BLaER1 (cell line): ENCODE data around the gene MOXD1.

ENCODE experiments used
- H3K27ac ChIP-seq: shearing (Covaris generic); formaldehyde crosslinking; 2 replicates; pipeline ENCODE4 v1.8.1; 2022
- H3K27me3 ChIP-seq: shearing (Covaris generic); formaldehyde crosslinking; 2 replicates; pipeline ENCODE4 v1.8.1; 2022
- H3K36me3 ChIP-seq: shearing (Covaris generic); formaldehyde crosslinking; 2 replicates; pipeline ENCODE4 v1.8.1; 2022
- H3K4me1 ChIP-seq: shearing (Covaris generic); formaldehyde crosslinking; 2 replicates; pipeline ENCODE4 v1.8.1; 2022
- H3K4me2 ChIP-seq: shearing (Covaris generic); formaldehyde crosslinking; 2 replicates; pipeline ENCODE4 v1.8.1; 2022
- H3K4me3 ChIP-seq: shearing (Covaris generic); formaldehyde crosslinking; 2 replicates; pipeline ENCODE4 v1.8.1; 2022
- H3K9ac ChIP-seq: shearing (Covaris generic); formaldehyde crosslinking; 2 replicates; pipeline ENCODE4 v1.8.1; 2022
- H3K9me3 ChIP-seq: shearing (Covaris generic); formaldehyde crosslinking; 2 replicates; pipeline ENCODE4 v1.8.1; 2022
- H4K20me1 ChIP-seq: shearing (Covaris generic); formaldehyde crosslinking; 2 replicates; pipeline ENCODE4 v1.8.1; 2022
- Cebpa-rat ChIP-seq: shearing (Covaris generic); IDR thresholded peaks from 2 replicates; pipeline ENCODE4 v1.8.1; 2022

Gene MOXD1

DNA sequence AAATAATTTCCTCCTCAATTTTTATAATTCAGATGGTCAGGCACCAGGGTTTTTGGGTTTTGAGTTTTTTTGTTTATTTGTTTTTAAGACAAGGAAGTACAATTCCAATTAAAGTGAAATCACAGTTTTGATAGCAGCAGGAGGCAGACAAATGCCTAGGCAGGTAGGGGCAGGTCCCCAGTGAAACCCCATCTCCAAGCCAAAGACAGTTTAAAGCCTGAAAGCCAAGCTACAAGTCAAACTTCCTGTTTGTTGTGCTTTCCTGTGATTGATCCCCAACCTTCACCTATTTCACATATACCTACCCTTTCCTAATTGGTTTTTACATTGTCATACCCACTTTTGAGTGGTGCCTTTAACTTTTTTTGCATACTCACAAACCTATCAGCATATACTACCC, 149.6 kb downstream of the MOXD1 start:
- Histone ChIP-seq H3K27ac (no peak overlapping the region), H3K9me3 (peaks cover 13% of the 10 kb centered on the region), H3K4me1 (no peaks in the 10 kb centered on the region), H4K20me1 (no peaks in the 10 kb centered on the region), H3K9ac (no peak overlapping the region), H3K27me3 (no peaks in the 10 kb centered on the region), H3K36me3 (no peaks in the 10 kb centered on the region), H3K4me2 (no peak overlapping the region), H3K4me3 (no peak overlapping the region)
- no peak for TF ChIP-seq Cebpa-rat

DNA sequence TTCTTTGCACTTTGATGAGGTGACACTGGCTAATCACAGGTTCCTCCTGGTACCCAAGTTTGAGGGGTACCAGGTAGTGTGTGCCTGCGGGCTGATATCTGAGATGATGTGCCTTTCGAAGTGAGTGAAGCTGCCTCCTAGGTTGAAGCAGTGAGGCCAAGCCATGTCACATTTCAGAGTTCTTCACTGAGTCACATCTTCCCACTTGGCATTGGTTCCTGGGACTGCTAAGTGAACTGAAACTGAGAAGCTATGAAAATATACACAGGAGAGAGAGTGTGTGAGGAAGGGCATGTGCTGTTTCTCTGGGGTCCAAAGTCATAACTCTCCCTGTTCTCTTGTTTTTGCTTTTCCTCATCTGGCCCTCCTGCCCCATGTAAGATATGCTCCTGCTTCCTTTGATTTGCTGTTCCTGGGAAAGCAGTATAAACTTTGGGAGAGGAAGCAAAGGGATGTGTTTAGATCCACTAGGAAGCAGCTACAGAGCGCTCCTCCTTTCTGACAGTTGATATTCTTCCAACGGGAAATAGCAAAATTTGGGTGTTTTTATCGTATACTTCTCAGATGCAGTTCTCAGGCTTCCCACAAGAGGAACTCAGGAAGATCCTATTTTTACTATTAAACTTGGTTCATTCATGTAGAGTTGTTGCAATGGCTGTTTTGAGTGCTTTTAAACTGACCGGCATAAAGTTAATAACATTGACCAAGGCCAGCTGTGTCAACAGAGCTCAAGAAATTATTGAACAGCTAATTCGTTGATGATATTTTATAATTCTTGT, 153.7 kb downstream of the MOXD1 start:
- H4K20me1 ChIP-seq = no peaks in the 10 kb centered on the region
- no peak overlapping the region for H3K4me3 ChIP-seq
- no peak overlapping the region for H3K9ac ChIP-seq
- no peak overlapping the region for H3K27ac ChIP-seq
- no peak for TF ChIP-seq Cebpa-rat
- H3K9me3 ChIP-seq = peaks cover 11% of the 10 kb centered on the region
- no peak overlapping the region for H3K4me2 ChIP-seq
- no peaks in the 10 kb centered on the region for H3K36me3 ChIP-seq
- H3K27me3 ChIP-seq = no peaks in the 10 kb centered on the region
- H3K4me1 ChIP-seq = no peaks in the 10 kb centered on the region

DNA sequence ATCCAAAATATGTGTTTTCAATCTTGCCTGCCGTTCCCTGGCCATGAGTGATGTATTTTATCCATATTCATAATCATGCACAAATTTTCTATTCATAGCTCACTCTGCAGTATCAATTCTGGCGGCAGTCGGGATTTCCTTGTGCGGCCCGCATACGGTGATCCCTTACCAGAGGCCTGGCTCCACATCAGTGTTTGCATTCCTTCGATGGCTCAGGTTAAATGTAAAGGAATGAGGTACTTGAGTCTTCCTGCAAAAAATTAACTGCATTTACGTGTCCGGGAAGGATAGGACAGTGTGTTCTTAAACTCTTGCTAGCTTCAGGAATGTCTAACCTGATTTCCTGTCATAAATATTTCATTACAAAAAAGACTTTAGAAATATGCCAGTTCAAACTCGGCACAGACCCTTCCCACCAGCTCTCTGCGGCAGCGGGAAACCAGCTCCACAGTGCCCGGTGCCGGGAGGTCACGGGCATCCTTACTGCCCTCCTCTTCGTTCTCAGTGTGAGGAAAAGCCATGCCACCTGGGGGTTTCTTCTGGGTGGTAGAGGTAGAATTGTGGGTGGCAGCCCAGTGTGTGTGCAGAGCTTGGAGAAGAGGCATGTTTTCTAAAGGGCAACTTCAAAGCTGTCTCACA, 154.5 kb downstream of the MOXD1 start:
- no peaks in the 10 kb centered on the region for H4K20me1 ChIP-seq
- H3K27ac ChIP-seq = no peak overlapping the region
- no peak overlapping the region for H3K4me2 ChIP-seq
- H3K4me1 ChIP-seq = no peaks in the 10 kb centered on the region
- H3K36me3 ChIP-seq = no peaks in the 10 kb centered on the region
- no peak overlapping the region for H3K9ac ChIP-seq
- H3K27me3 ChIP-seq = no peaks in the 10 kb centered on the region
- H3K9me3 ChIP-seq = peaks cover 3% of the 10 kb centered on the region
- no peak for TF ChIP-seq Cebpa-rat
- no peak overlapping the region for H3K4me3 ChIP-seq

DNA sequence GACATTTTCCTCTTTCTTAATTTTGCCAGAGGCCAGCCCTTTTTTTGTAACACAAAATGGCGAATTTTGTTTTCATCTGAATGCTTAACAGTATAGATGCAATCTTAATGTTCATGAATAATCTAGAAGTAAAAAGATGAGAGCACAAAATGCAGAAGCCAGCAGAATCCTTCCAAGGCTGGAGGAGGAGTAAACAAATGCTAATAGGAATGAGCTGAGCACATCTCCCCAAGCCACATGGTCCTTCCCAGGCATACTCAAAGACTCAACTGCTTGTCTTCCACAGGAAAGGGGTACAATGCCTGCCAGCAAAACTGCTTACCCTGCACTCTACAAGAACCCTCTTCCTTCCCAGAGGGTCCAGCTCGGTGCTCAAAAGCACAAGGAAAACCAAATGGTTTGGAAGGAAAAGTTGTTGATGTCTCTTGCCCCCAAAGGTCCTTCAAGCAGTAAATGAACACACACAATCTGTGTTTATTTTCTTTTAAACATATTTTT, 155.1 kb downstream of the MOXD1 start:
- no peak overlapping the region for H3K27ac ChIP-seq
- H3K4me3 ChIP-seq = no peak overlapping the region
- no peaks in the 10 kb centered on the region for H3K4me1 ChIP-seq
- no peak for TF ChIP-seq Cebpa-rat
- H3K9me3 ChIP-seq = no peaks in the 10 kb centered on the region
- no peak overlapping the region for H3K9ac ChIP-seq
- H3K27me3 ChIP-seq = no peaks in the 10 kb centered on the region
- no peak overlapping the region for H3K4me2 ChIP-seq
- no peaks in the 10 kb centered on the region for H4K20me1 ChIP-seq
- H3K36me3 ChIP-seq = no peaks in the 10 kb centered on the region
